ENCODE data around the gene MAPKAP1. TPM values are rescaled to one million over a fixed set of nuclear protein-coding genes. Genes with fewer than 3 reads are reported as not detected.

The MAPKAP1 gene
- total RNA-seq, 1 donor from 2014 or later = 67.3 TPM

DNA sequence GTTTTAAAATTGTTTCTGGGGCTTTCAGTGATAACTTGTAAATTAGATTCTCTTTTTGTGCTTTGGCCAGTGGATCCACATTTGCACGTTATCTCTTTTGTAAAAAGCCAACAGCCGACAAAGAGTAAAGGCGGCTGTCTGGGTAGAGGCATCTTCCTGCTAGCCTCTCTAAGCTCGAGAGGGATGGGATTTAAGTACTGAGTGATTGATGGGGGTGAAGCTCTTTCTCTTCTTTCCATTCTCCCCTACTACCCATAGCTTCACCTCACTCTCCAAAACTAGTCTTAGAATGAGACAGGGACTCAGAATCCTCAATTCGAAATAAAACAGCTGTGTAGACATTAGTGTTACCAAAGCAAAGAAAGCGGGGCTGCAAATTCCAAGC lies 43.6 kb upstream of the MAPKAP1 start:
- TF ChIP-seq, protein P1, sequence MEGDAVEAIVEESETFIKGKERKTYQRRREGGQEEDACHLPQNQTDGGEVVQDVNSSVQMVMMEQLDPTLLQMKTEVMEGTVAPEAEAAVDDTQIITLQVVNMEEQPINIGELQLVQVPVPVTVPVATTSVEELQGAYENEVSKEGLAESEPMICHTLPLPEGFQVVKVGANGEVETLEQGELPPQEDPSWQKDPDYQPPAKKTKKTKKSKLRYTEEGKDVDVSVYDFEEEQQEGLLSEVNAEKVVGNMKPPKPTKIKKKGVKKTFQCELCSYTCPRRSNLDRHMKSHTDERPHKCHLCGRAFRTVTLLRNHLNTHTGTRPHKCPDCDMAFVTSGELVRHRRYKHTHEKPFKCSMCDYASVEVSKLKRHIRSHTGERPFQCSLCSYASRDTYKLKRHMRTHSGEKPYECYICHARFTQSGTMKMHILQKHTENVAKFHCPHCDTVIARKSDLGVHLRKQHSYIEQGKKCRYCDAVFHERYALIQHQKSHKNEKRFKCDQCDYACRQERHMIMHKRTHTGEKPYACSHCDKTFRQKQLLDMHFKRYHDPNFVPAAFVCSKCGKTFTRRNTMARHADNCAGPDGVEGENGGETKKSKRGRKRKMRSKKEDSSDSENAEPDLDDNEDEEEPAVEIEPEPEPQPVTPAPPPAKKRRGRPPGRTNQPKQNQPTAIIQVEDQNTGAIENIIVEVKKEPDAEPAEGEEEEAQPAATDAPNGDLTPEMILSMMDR (conservative IDR thresholded peaks at IDR 0.05) = no peak
- Mint-ChIP-seq H3K4me3 (peak overlapping the region; percentile 90), H3K27ac (peak overlapping the region; percentile 3), H3K36me3 (peaks cover 3% of the 10 kb centered on the region), H3K9me3 (no peaks in the 10 kb centered on the region), H3K4me1 (ENCODE audit: unreplicated experiment) (peaks cover 49% of the 10 kb centered on the region), H3K27me3 (peaks cover 1% of the 10 kb centered on the region)
- no peak for DNase-seq (ENCODE audit: extremely low spot score, unreplicated experiment)

- Mint-ChIP-seq H3K4me1 (ENCODE audit: unreplicated experiment) (peaks cover 50% of the 10 kb centered on the region), H3K27me3 (peaks cover 2% of the 10 kb centered on the region), H3K27ac (peak overlapping the region; percentile 10)
Measured at GRCh38 chr9:125749951-125750626, 43.1 kb upstream of the MAPKAP1 start.

DNA sequence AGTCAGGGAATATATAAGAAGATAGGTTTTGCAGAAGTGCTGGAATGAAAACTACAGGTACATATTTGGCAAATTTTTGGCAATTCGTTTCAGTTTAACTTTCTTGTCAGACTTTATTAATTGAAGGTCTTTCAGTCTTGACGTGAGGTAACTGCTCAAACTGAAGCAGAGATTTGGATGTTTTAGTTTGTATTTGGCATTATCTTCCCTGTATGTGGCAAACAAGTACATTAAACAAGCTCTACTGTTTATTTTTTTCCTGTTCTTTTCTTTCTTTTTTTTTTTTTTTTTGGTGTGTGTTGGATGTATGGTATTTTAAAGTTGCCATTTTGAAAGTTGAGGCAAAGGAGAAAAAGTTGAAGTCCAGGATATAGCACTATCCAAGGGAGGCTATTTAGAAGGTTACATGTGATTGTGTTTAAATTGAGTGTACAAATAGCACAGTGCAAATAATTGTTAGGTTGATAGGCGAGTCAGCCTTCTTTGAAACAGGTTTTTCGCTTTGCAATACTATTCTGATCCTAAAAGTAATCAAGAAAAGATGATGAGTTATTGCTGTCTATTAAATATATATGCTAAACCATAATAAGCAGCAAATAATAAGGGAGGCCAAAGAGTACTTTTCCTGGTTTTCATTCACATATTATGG lies 42.4 kb upstream of the MAPKAP1 start:
- peak overlapping the region; percentile 90 for H3K4me3 Mint-ChIP-seq
- no peak for DNase-seq (ENCODE audit: extremely low spot score, unreplicated experiment)
- H3K27me3 Mint-ChIP-seq = peaks cover 2% of the 10 kb centered on the region
- H3K9me3 Mint-ChIP-seq = no peaks in the 10 kb centered on the region
- TF ChIP-seq, protein P1 (conservative IDR thresholded peaks at IDR 0.05) = no peak
- H3K27ac Mint-ChIP-seq = peak overlapping the region; percentile 91
- peaks cover 50% of the 10 kb centered on the region for H3K4me1 Mint-ChIP-seq (ENCODE audit: unreplicated experiment)
- H3K36me3 Mint-ChIP-seq = peaks cover 3% of the 10 kb centered on the region

More at GRCh38 chr9:125749951-125750626, 43.1 kb upstream of the MAPKAP1 start:
- H3K9me3 Mint-ChIP-seq = no peaks in the 10 kb centered on the region
- peaks cover 3% of the 10 kb centered on the region for H3K36me3 Mint-ChIP-seq
- no peak for DNase-seq (ENCODE audit: extremely low spot score, unreplicated experiment)
- TF ChIP-seq, protein P1 (conservative IDR thresholded peaks at IDR 0.05) = no peak
- H3K4me3 Mint-ChIP-seq = peak overlapping the region; percentile 90

DNA sequence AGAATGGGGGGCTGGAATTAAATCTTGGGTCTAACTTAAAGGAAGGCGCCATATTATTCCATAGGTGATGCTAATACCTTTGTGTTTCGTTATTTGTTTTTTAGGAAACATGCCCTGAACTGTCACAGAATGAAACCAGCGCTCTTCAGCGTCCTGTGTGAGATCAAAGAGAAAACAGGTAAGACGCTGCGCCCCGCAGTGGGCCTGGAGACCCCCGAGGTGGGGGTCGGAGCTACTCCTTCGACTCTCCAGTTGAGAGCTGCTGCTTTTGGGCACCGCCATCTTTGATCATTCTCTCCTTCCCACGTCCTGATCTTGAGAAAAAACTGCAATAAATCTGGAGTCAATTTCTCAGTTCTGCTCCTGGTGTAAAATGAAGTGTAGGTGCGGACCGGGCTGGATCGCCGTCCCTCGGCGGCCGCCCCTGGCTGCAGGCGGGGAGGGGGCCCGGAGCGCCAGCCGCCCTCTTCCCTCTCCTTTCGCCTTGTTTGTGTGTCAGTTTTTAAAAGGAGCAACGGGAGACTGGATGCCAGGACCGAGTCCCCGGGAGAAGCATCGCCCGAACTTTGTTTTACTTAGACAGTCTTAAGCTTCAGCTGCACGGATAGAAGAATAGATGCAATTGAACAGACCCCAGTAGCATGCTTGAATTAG lies 41.6 kb upstream of the MAPKAP1 start:
- Mint-ChIP-seq H3K36me3 (peaks cover 3% of the 10 kb centered on the region), H3K27me3 (peaks cover 3% of the 10 kb centered on the region), H3K9me3 (no peaks in the 10 kb centered on the region), H3K4me3 (peak overlapping the region; percentile 90), H3K4me1 (ENCODE audit: unreplicated experiment) (peaks cover 45% of the 10 kb centered on the region), H3K27ac (peak overlapping the region; percentile 91)
- no peak for DNase-seq (ENCODE audit: extremely low spot score, unreplicated experiment)
- TF ChIP-seq, protein P1 (conservative IDR thresholded peaks at IDR 0.05) = no peak

DNA sequence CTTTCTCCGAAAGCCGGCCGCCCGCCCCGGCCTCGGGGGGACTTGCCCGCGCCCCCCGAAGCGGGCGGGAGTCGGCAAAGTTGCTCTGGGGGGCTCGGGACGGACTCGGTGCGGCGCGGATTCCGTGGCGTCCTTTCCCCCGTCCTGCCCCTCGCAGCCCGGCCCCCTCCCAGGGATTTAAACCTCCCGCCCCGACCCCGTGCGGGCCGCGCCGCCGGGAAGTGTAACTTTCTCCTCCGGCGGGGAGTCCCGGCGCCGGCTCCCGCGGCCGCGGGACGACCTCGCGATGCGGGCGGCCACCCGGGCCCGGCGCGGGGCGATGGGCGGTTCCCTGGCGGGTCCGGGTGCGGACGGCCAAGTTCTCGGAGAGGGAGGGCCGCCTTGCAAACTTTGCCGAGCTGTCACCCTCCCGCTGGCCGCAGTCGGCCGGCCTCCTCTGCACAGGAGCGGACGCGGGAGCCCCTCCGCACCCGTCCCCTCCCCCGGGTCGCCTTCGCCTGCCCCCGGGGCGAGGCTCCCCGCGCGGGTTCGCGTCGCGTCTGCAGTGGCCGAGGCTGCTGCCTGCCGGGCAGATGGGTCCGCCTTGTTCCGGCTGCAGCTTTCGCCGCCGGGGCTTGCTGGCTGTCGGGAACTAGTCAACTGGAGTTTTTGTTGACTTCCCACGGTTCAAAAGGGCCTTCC lies 40.9 kb upstream of the MAPKAP1 start:
- DNase-seq (ENCODE audit: extremely low spot score, unreplicated experiment) = peak; percentile 75
- TF ChIP-seq, protein P1 (conservative IDR thresholded peaks at IDR 0.05) = no peak
- peaks cover 43% of the 10 kb centered on the region for H3K4me1 Mint-ChIP-seq (ENCODE audit: unreplicated experiment)
- peaks cover 3% of the 10 kb centered on the region for H3K36me3 Mint-ChIP-seq
- peak overlapping the region; percentile 90 for H3K4me3 Mint-ChIP-seq
- no peaks in the 10 kb centered on the region for H3K9me3 Mint-ChIP-seq
- H3K27ac Mint-ChIP-seq = peak overlapping the region; percentile 91
- peaks cover 6% of the 10 kb centered on the region for H3K27me3 Mint-ChIP-seq

All from type B pancreatic cell (in vitro differentiated cells).